Ovary (tissue), 9 donors: ENCODE results near the gene MSL1. TPM values are rescaled to one million over a fixed set of nuclear protein-coding genes. Genes with fewer than 3 reads are reported as not detected.

Source experiments
- DNase-seq, 5 donors: peaks; one replicate each; pipeline ENCODE4 v3.0.0-alpha.2; 2019 to 2020
- H3K27ac ChIP-seq, 2 donors: fragments of 200-600 bp; one replicate each; pipeline versions ENCODE4 v1.5.1 to v1.8.0; 2019 to 2022
- H3K27me3 ChIP-seq: fragments of 200-600 bp; one replicate; pipeline ENCODE4 v1.8.0; 2022
- H3K36me3 ChIP-seq: fragments of 200-600 bp; sonication (generic); one replicate; pipeline ENCODE4 v1.5.1; 2019
- H3K4me1 ChIP-seq: one replicate; pipeline ENCODE4 v1.8.1; 2013; ENCODE audit warnings: mild to moderate bottlenecking, moderate library complexity; ENCODE audit not compliant: insufficient read depth
- H3K4me3 ChIP-seq: fragments of 200-600 bp; sonication (generic); one replicate; pipeline ENCODE4 v1.5.1; 2017
- H3K9me3 ChIP-seq, 2 donors: fragments of 200-600 bp in 1 of 2; sonication (generic) in 1 of 2; one replicate each; pipeline versions ENCODE4 v1.5.1 to v1.8.1; 2013 to 2019; ENCODE audit warnings: mild to moderate bottlenecking in 1 of 2, moderate library complexity in 1 of 2
- CTCF ChIP-seq, 3 donors: fragments of 450-650 bp in 2 of 3; fragments of 200-600 bp in 1 of 3; IDR thresholded peaks; one replicate each; pipeline versions ENCODE4 v1.5.1 to v1.8.0; 2016 to 2022; ENCODE audit warnings: antibody characterized with exemption in 3 of 3, mild to moderate bottlenecking in 1 of 3
- EP300 ChIP-seq: sonication (generic); formaldehyde crosslinking; IDR thresholded peaks from one replicate; pipeline ENCODE4 v1.6.1; 2017; ENCODE audit warnings: antibody characterized with exemption
- POLR2A ChIP-seq: fragments of 450-650 bp; IDR thresholded peaks from one replicate; pipeline ENCODE4 v1.6.1; 2017; ENCODE audit warnings: antibody characterized with exemption, mild to moderate bottlenecking, moderate library complexity
- WGBS, 3 donors: extraction: QIAGEN DNeasy Blood & Tissue Kit in 1 of 3; methylation state at CpG; one replicate each; pipeline versions ENCODE4 v1.1.5 to v1.1.7; 2013 to 2017; 5-methylcytosine and 5-hydroxymethylcytosine counted together
- intact Hi-C, 4 donors: fragments of 100-400 bp; cut with DNase I; formaldehyde crosslinking; loops; one replicate each; pipeline versions ENCODE4 v1.11.0 to v1.15.1; 2022 to 2023
- polyA plus RNA-seq, 2 donors: library from polyadenylated mRNA; stranded (reverse); fragments of 200-250 nt in 1 of 2; fragments of 350-450 nt in 1 of 2; fragmentation: Illumina TruSeq in 1 of 2; extraction: RNeasy Lipid Tissue Mini Kit (QIAGEN cat#74804) in 1 of 2; gene quantifications; one replicate each; pipeline ENCODE4 v1.2.3, GENCODE V29; 2013 to 2014
- total RNA-seq, 7 donors: library from RNA; depleted of rRNA in 2 of 7; stranded (reverse); fragments of >200 nt in 2 of 7; fragmentation: NEBNext Ultra II Directional in 3 of 7; extraction: Animal tissue kit (Norgen Biotek cat#: 25700) in 3 of 7; gene quantifications; one replicate each; pipeline versions ENCODE4 v1.1.0 to v1.2.4, GENCODE V29; 2016 to 2023
- donor health status: DM: no; HTN: no; CAD: no; lungs with moderate emphysema.
- donor health status: DM: no; HTN: no; CAD: no.
- donor health status: Bipolar disorder and iron deficiency.
- donor health status: DM: yes; HTN: yes; CAD: no.
- donor health status: DM: no; HTN: no; CAD: no.
- donor health status: DM: yes; HTN: yes; CAD: no.

The MSL1 gene
- total and polyA plus RNA-seq, 9 donors, result 59.6 to 122 (median 83.3) TPM

- no peak overlapping the region for H3K27ac ChIP-seq
- H3K9me3 ChIP-seq, result no peaks in the 10 kb centered on the region
- H3K36me3 ChIP-seq, result no peaks in the 10 kb centered on the region
- WGBS, 3 donors, result 61 to 66% (median 62%) methylated on average over 3 of the region's 3 CpGs
- H3K27me3 ChIP-seq, result no peaks in the 10 kb centered on the region
- no peak for DNase-seq
- no peak overlapping the region for H3K4me3 ChIP-seq
- TF ChIP-seq POLR2A (no peak), CTCF (IDR thresholded peaks at IDR 0.05) (no peak)
- no peaks in the 10 kb centered on the region for H3K4me1 ChIP-seq
- intact Hi-C loops, result loop anchor here in 1 of 4 donors (10.0 kb wide), 1 partner anchor 139 kb away; no protein-coding TSS in a partner anchor
Measured at GRCh38 chr17:40173778-40174135, 52.0 kb downstream of the MSL1 start.

GRCh38 chr17:40174514-40174913 is 52.7 kb downstream of the MSL1 start:
- no peaks in the 10 kb centered on the region for H3K36me3 ChIP-seq
- H3K27me3 ChIP-seq, result no peaks in the 10 kb centered on the region
- intact Hi-C loops, result loop anchor here in 1 of 4 donors (10.0 kb wide), 1 partner anchor 140 kb away; no protein-coding TSS in a partner anchor
- no peaks in the 10 kb centered on the region for H3K4me1 ChIP-seq
- H3K4me3 ChIP-seq, result no peak overlapping the region
- H3K27ac ChIP-seq, result no peak overlapping the region
- H3K9me3 ChIP-seq, result no peaks in the 10 kb centered on the region
- no peak for TF ChIP-seq CTCF (IDR thresholded peaks at IDR 0.05)
- no peak for TF ChIP-seq EP300
- no peak for TF ChIP-seq POLR2A
- WGBS, 3 donors, result 94 to 96% (median 95%) methylated on average over 1 of the region's 1 CpG
- no peak for DNase-seq

GRCh38 chr17:40175928-40176753 is 54.4 kb downstream of the MSL1 start:
- Histone ChIP-seq H3K27ac (no peak overlapping the region), H3K4me3 (no peak overlapping the region), H3K9me3 (no peaks in the 10 kb centered on the region), H3K27me3 (no peaks in the 10 kb centered on the region), H3K36me3 (no peaks in the 10 kb centered on the region), H3K4me1 (no peaks in the 10 kb centered on the region)
- no peak for TF ChIP-seq CTCF (IDR thresholded peaks at IDR 0.05)
- TF ChIP-seq EP300, result no peak
- no peak for TF ChIP-seq POLR2A
- DNase-seq, result no peak
- intact Hi-C loops, result loop anchor here in 1 of 4 donors (10.0 kb wide), 1 partner anchor 141 kb away; no protein-coding TSS in a partner anchor
- 85 to 89% (median 88%) methylated on average over 7 of the region's 7 CpGs for WGBS, 3 donors

GRCh38 chr17:40176754-40177110 is 55.0 kb downstream of the MSL1 start:
- no peaks in the 10 kb centered on the region for H3K9me3 ChIP-seq
- WGBS, 3 donors, result 57 to 79% (median 71%) methylated on average over 2 of the region's 2 CpGs
- intact Hi-C loops, result loop anchor here in 1 of 4 donors (10.0 kb wide), 1 partner anchor 142 kb away; no protein-coding TSS in a partner anchor
- H3K27ac ChIP-seq, result no peak overlapping the region
- no peak for DNase-seq
- H3K4me3 ChIP-seq, result no peak overlapping the region
- no peaks in the 10 kb centered on the region for H3K36me3 ChIP-seq
- no peaks in the 10 kb centered on the region for H3K4me1 ChIP-seq
- TF ChIP-seq EP300 (no peak), POLR2A (no peak), CTCF (IDR thresholded peaks at IDR 0.05) (no peak)
- H3K27me3 ChIP-seq, result no peaks in the 10 kb centered on the region
